Measurements from ENCODE around the gene GALNT18. TPM values are rescaled to one million over a fixed set of nuclear protein-coding genes. Genes with fewer than 3 reads are reported as not detected.

GALNT18 gene
- total RNA-seq, 2 donors from 2014 or later: 28.2 to 57.8 TPM

- Histone ChIP-seq H3K27me3 (replicated peaks; ENCODE audit: insufficient read depth) (no peaks in the 10 kb centered on the region), H3K27ac (no peak overlapping the region), H3K36me3 (no peaks in the 10 kb centered on the region), H3K4me1 (ENCODE audit: control insufficient read depth in 1 of 2, low read depth in 2 of 2) (peaks cover 0 to 5% of the 10 kb centered on the region in 2 donors), H3K9me3 (no peaks in the 10 kb centered on the region), H3K4me3 (no peak overlapping the region)
- ATAC-seq (ENCODE audit: insufficient number of reproducible peaks, low FRiP score, low read depth) (no peak), DNase-seq (ENCODE audit: low spot score) (no peak)
- no peak for TF ChIP-seq CTCF (IDR thresholded peaks at IDR 0.05)
Measured at GRCh38 chr11:11522591-11522990, 99.2 kb downstream of the GALNT18 start.

GRCh38 chr11:11521306-11522002, 100.4 kb downstream of the GALNT18 start:
- H3K27me3 ChIP-seq (replicated peaks; ENCODE audit: insufficient read depth): no peaks in the 10 kb centered on the region
- H3K4me1 ChIP-seq (ENCODE audit: control insufficient read depth in 1 of 2, low read depth in 2 of 2): peaks cover 0 to 5% of the 10 kb centered on the region in 2 donors
- no peak overlapping the region for H3K27ac ChIP-seq
- TF ChIP-seq CTCF (IDR thresholded peaks at IDR 0.05): no peak
- no peaks in the 10 kb centered on the region for H3K36me3 ChIP-seq
- no peaks in the 10 kb centered on the region for H3K9me3 ChIP-seq
- DNase-seq (ENCODE audit: low spot score) (no peak), ATAC-seq (ENCODE audit: insufficient number of reproducible peaks, low FRiP score, low read depth) (no peak)
- H3K4me3 ChIP-seq: no peak overlapping the region

GRCh38 chr11:11520231-11521015, 101.4 kb downstream of the GALNT18 start:
- no peak for ATAC-seq (ENCODE audit: insufficient number of reproducible peaks, low FRiP score, low read depth)
- DNase-seq (ENCODE audit: low spot score): no peak
- no peaks in the 10 kb centered on the region for H3K9me3 ChIP-seq
- no peak overlapping the region for H3K27ac ChIP-seq
- peaks cover 0 to 5% of the 10 kb centered on the region in 2 donors for H3K4me1 ChIP-seq (ENCODE audit: control insufficient read depth in 1 of 2, low read depth in 2 of 2)
- no peak for TF ChIP-seq CTCF (IDR thresholded peaks at IDR 0.05)
- no peak overlapping the region for H3K4me3 ChIP-seq
- H3K27me3 ChIP-seq (replicated peaks; ENCODE audit: insufficient read depth): no peaks in the 10 kb centered on the region
- no peaks in the 10 kb centered on the region for H3K36me3 ChIP-seq

GRCh38 chr11:11519184-11519583, 102.6 kb downstream of the GALNT18 start:
- Histone ChIP-seq H3K4me1 (ENCODE audit: control insufficient read depth in 1 of 2, low read depth in 2 of 2) (no peaks in the 10 kb centered on the region), H3K36me3 (no peaks in the 10 kb centered on the region), H3K27ac (no peak overlapping the region), H3K27me3 (replicated peaks; ENCODE audit: insufficient read depth) (no peaks in the 10 kb centered on the region), H3K9me3 (no peaks in the 10 kb centered on the region), H3K4me3 (no peak overlapping the region)
- DNase-seq (ENCODE audit: low spot score) (no peak), ATAC-seq (ENCODE audit: insufficient number of reproducible peaks, low FRiP score, low read depth) (no peak)
- TF ChIP-seq CTCF (IDR thresholded peaks at IDR 0.05): no peak

- Histone ChIP-seq H3K27ac (no peak overlapping the region), H3K4me3 (no peak overlapping the region), H3K4me1 (ENCODE audit: control insufficient read depth in 1 of 2, low read depth in 2 of 2) (no peaks in the 10 kb centered on the region), H3K36me3 (no peaks in the 10 kb centered on the region), H3K9me3 (no peaks in the 10 kb centered on the region), H3K27me3 (replicated peaks; ENCODE audit: insufficient read depth) (no peaks in the 10 kb centered on the region)
- ATAC-seq (ENCODE audit: insufficient number of reproducible peaks, low FRiP score, low read depth): no peak
- DNase-seq (ENCODE audit: low spot score): no peak
- TF ChIP-seq CTCF (IDR thresholded peaks at IDR 0.05): no peak
Measured at GRCh38 chr11:11514246-11514645, 107.6 kb downstream of the GALNT18 start.
